Superior temporal gyrus (tissue), 1 donor: Measurements from ENCODE around the gene USPL1.
"Not testable (repeated sequence)": the region's sequence is repeated elsewhere in the genome, so short reads cannot be mapped to it uniquely, and the experiment has no call there.

Source experiments
- DNase-seq: peaks from one replicate; pipeline ENCODE4 v3.0.0-alpha.2; 2016; ENCODE audit errors: extremely low spot score

The USPL1 gene

DNA sequence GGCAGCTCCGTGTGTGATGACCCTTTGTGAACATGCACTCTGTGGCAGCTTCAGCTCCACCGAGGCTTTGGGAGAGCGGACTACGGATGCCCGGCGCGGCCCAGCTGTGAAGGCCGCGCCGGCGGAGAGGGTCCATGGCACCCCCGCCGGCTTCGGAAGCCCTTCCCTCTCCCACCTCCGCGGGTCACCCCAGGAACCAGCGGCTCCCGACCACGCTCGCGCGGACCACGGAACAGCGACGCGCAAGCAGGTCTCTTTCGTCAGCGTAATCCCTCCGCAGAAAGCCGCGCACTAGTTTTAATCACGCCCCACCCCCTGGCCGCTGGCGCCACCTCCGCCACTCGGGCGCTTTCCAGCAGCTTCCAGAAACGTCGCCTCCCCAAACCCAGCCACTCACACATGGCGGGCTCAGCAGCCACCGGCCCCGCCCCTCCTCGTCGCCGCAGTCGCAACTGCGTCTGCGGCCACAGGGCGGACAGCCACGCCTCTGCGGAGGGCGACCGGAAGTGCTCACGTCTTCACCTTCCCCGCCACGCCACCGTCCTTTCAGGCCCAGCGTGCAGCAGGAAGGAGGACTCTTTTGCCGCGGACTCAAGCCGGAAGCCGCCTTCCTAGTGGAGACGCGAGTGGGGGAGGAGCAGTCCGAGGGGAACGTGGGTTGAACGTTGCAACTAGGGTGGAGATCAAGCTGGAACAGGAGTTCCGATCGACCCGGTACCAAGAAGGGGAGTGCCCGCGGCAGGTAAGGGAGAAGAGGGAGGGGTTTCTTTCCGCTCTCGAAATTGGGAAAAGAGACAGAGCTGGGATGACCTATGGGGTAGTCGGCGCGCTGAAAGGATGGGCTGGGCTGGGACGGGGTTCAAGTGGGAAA is at the start of gene USPL1:
TSS of gene USPL1 (plus strand) at position 606 of the 871 bp plus-strand sequence. CDS start 3,221 bp downstream, outside the sequence.
- peak; percentile 98 for DNase-seq

DNA sequence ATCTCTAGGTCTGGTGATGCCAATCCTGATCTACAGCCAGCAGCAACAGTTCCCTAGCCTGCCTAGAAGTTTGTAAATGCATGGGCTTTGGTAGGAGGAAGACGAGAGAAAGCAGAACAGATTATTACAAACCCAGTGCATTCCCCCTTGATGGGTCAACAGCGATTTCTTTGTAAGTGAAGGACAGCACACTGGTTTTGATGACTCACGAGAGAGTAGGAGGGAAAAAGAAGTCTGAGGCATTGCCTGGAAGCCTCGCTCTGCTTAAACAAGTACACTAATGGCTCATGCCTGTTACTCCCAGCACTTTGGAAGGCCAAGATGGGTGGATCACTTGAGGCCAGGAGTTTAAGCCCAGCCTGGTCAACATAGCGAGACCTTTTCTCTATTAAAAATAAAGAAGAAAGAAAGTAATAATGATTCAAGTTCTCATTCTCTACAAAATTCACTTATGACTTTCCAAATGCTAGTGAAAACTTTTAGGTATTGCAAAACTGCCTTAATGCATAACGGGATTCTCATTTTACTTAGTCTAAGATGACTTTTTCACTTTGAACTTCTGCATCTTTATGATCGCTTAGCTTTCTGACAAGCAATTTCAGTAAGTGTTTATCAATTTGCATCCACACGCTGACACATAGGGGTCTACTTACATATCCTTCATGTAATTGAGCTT is 47.7 kb upstream of the USPL1 start:
- peak; percentile 49 for DNase-seq

DNA sequence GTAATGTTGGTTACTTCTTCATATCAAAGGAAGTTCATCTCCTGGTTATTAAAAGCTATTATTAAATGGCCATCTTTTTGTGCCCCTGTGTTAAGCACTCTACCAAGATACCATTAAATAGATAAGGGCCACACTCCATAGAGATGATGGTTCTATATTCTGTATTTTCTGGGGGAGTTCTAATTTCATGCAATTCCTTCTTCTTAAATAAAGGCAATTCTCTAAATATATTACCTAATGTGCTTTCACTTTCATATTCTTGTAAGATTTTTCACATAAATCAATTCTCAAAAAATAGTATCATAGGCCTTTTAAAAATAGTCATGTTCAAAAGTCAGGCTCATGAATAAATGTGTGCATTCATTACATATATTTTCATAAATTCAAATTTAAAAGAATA is 47.0 kb upstream of the USPL1 start:
- DNase-seq = no peak

DNA sequence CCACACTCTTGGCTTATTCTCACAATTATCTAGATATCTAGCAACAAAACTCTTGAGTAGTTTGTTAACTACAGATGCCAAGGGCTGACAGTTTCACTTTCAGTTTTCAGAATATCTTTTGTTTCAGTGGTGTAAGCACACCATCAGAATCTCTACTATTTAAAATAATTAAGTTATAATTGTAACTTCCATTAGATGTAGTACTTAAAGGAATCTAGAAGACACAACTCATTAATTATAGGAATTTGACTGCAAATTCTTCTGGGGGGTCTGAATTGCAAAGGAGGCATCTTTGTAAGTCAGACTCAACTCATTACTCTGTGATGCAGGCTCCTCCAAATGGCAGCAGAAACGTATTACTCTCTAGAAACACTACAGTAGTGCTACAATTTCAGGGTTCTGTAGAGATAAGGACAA is 44.9 kb upstream of the USPL1 start:
- DNase-seq = peak; percentile 76

DNA sequence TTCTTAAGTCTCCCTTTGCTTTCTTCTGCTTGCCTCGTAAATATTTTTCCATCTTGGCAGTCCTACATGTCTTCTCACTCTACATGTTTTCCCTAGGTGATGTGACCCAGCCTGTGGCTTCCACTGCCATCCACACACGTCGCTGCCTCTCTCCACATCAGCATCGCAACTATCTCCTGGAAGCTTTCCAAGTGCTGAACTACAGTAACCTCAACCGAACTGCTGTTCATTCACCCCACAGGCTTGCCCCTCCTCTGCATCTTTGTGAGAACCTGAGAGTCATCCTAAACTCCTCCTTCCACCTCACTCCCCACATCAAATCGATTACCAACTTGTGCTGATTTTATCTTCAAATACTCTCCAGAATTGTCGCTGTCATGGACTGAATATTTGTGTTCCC is 41.2 kb upstream of the USPL1 start:
- DNase-seq = no peak

DNA sequence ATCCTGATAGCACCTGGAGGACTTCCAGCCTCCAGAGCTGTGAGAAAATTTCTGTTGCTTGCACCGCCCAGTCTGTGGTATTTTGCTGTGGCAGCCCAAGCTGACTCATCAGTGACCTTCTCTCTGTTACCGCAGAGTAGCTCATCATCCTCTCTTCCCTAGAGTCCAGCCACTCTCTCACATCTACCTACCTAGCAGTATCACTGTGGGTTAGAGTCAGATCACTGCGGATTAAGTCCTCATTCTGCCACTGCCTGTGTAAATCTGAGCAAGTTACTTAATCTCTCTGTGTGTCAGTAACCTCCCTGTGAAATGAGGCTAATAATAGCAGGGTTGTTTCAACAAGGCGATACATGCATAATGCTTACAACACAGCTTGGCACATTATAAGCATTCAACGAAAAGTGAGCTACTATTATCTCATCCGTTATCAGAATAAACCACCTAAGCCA is 40.3 kb upstream of the USPL1 start:
- no peak for DNase-seq

DNA sequence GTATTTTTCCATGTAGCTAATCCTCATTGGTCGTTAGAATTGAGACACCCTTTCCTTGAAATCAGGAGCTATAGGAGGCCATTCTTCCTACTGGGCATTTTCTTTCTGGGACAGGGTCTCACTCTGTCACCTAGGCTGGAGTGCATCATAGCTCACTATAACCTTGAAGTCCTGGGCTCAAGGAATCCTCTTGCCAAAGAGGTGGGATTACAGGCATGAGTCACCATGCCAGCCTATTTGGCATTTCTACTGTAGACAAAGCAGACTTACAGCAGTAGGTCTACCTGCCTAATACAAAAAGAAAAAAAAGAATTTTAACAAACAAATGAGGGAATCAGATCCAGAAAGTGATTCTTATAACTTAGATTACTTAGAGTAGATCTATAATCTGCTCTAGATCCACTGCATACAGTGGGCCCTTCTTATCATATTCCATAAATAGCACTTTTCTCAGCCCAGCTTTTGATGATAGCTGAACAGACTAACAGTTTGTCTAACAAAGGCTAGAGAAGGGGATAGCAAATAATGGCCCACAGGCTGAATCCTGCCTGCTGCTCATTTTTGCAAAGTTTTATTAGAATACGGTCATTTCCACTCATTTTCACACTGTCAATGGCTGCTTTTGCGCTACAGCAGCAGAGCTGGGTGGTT is 36.7 kb upstream of the USPL1 start:
- no peak for DNase-seq

DNA sequence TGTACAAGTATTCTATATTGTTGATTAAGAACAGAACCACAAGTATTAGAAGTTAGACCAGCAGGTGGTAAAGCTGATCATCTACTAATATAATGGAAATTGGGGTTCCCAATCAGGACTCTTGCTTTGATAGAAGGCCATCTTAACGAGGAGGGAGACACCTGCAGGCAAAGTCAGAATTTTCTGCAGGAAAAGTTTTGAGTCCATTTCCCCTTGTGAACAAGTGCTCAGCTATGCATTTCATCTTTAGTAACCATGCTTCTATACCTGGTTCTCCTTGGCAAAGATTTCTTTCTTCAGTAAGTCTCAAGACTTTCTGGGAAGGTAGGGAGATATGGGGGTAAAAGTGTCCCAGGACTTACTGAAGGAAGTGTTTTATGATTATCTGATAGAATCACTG is 36.1 kb upstream of the USPL1 start:
- no peak for DNase-seq

DNA sequence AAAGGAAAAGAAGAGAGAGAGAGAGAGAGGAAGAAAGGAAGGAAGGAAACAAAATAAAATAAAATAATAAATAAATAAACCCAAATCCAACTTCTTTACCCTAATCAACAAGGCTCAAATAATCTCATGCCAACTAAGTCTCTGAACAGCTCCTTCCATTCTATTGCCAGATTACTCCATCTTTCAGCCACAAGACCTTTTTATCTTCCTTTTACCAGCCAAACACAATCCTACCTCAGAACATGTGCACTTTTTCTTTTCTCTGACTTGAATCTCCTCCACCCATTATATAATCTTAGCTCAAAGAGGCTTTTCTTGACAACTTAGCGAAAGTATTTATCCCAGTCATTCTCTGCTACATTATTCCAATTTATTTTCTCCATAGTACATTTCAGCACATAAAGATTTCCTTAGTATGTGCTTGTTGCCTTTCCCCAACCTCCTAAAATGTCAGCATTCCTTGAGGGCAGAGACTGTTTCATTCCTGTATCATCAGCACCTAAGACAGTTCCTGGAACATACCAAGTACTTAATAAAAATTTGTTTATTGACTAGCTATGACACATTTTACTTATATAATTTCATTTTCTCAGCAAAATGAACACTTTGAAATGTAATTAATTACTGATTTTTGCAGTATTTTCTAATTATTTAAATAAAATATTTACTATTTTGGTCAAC is 33.5 kb upstream of the USPL1 start:
- no peak for DNase-seq

DNA sequence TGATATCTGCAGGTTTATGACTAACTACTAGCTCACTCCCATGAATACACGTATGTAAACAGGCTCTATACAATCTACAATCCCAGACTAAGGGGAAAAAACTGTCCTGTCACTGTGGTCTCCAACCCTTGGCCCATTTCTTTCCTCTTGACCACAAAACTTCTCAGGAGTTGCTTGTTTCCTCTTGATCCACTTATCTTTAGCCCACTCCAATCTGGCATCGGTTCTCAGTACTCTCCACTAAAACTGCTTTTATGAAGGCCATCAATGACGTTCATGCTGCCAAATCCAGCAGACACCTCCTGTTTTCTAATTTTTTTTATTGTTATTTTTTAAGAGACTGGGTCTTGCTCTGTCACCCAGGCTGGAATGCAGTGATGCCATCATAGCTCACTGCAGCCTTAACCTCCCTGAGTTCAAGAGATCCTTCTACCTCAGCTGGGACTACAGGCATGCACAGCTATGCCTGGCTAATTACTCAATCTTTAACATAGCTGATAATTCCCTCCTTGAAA is 31.9 kb upstream of the USPL1 start:
- no peak for DNase-seq

DNA sequence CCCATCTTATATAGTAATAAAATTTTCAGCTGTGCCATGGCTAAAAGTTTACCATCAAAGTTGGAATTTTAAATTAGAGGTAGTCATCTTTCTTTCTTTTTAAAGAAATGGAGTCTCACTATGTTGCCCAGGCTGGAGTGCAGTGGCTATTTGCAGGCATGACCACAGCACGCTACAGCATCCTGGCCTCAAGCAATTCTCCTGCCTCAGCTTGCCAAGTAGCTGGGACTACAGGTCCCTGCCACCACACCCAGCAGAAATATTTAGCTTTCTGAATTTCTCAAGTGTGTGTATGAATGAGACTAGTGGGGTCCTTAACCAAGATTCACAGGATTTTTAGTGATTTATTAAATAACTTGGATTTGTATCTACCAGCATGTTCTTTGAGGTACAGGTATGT is 30.5 kb upstream of the USPL1 start:
- DNase-seq = no peak

DNA sequence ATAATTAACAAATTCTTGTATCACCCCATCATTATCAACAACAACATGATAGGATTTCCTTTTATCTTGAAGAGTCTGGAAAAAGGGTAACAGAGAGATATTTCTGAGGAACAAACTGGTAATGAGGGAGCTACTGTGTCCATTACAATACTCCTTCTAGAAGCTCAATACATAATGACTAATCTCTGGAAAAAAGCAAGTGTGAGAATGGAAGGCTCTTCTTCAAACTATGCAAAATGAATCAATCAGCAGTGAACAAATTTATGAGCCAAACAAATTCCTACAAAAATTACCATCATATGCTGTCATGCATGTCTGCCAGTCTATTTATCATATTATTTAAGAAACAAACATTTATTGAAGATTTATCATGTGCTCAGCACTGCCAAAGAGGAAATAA is 30.0 kb upstream of the USPL1 start:
- no peak for DNase-seq

DNA sequence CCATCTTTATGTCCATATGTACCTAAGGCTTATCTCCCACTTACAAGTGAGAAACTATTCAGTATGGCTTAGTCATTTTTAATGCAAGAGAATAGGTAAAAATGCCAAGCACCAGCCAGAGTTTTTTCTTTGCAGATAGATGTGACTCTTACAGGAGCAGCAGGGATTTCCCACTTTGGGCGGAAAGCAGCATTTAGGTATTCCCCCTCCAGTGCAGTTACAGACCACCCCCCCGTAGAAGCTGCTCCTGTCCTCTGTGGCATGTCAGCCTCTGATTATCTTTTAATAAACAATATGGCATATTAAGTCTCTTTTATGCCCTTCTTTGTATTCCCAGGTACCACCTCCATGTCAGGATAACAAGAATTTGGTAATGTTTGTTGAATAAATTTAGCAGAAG is 24.7 kb upstream of the USPL1 start:
- DNase-seq = no peak

DNA sequence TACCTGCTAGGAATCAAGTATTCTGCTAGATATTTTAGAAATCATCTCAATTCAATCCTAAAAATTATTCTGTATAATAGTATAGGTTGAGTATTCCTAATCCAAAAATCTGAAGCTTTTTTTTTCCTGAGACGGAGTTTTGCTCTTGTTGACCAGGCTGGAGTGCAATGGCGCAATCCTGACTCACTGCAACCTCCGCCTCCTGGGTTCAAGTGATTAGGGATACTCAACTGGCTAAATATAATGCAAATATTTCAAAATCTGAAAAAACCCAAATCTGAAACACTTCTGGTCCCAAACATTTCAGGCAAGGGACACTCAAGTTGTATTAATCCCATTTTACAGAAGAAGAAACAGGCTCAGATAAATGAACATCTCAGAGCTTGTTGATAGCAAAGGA is 17.2 kb upstream of the USPL1 start:
- DNase-seq = no peak

DNA sequence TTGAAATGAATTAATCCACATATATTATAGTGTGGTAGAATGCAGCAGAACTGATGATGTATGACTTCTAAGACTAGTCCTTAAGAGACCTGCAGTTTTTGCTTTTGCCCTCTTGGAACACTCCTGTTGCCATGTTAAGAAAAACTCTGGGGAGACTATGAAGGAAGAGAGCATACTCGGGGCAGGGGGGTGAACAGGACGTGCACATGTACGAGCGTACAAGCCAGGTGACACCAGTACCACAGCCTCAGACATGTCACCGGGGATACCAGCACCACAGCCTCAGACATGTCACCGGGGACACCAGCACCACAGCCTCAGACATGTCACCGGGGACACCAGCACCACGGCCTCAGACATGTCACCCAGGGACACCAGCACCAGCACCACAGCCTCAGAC is 15.9 kb upstream of the USPL1 start:
- no peak for DNase-seq

DNA sequence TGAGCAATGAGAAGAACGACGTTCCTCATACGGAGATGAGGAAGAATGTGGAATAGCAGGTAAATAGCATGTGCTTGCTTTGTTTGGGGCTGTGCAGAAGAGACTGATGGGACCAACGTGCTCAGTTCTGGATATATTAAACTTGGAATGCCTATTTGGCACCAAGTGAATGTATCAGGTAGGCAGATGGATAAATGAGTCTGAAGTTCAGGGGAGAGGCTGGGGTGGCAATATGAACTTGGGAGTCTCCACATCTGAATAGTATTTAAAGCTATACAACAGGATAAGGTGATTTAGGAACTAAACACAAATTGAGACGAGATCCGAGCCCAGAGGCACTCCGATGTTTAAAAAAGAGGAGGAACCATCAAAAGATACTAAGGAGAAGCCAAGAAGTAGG is 12.7 kb upstream of the USPL1 start:
- no peak for DNase-seq

DNA sequence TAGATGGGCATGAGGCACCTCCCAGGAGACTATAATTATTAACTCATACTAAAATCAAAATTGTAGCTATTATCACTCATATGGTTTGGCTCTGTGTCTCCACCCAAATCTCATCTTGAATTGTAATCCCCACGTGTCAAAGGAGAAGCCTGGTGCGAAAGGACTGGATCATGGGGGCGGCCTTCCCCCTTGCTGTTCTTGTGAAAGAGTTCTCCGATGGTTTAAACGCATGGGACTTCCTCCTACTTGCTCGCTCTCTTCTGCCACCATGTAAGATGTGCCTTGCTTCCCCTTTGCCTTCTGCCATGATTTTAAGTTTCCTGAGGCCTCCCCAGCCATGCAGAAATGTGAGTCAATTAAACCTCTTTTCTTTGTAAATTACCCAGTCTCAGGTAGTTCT is 10.5 kb upstream of the USPL1 start:
- not testable (repeated sequence) for DNase-seq

DNA sequence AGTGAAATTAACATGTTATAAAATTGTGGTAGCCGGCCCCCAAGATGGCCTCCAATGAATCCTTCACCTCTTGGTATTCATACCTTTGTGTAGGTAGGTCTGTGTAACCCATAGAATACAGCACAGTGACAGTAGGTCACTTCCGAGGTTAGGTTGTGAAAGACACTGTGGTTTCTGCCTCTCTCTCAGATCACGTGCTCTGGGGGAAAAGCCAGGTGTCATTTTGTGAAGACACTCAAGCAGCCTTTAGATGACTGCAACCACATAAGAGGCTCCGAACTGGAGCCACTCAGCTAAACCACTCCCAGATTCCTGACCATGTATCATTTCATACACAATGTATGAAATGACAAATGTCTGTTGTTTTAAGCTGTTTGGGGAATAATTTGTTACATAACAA is 9.8 kb upstream of the USPL1 start:
- no peak for DNase-seq

DNA sequence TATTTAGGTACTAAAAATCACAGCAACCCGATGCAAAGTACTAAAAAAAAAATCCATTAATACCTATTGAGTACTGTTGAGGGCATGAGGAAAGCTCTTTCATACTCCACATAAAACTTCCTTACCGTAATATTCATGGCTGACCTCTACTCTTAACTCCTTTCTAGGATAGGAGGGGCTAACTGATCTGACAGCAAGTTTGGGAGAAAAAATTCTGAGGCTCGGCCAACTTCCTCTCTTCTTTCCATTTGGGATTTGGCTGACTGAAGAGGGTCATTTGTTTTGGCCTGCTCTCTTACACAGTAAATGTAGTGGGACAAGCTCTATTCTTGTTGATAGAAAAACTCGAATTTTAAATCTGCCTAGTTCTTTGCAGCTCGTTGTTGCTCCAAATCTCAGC is 9.4 kb upstream of the USPL1 start:
- no peak for DNase-seq

DNA sequence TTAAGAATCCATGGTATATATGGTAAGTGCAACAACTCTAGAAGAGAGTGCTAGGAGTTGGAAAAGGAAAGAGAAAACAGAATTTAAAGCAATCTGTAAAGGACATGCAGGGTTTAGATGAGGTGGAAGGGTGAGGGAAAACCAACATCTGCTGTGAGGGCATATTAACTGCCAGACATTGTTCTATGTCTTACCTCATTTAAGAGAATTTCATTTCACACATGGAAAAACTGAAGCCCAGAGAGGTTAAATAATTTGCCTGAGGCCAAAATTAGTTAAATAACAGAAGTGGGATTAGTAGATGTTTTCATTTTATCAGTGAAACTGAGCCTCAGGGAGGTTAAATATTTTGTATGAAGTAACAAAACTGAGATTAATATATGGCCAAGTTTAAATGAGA is 7.4 kb upstream of the USPL1 start:
- no peak for DNase-seq

DNA sequence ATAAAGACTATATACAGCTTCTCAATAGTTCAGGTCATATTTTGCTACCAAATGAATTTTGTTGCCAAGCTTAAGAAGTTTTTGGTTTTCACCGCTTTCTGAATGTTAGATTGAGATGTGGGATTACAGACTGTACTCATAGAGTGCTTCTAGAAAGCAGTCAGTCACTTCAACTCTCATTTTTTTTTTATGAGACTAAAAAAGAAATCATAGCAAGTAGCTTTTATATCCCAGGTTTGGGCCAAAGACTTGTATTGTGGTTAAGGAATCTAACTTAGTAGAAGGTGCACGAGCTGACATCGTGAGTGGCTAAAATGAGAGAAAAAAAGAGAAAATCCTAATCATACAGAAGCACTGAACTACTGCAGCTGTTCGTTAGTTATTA is 2.2 kb upstream of the USPL1 start:
- peak; percentile 41 for DNase-seq
